ENCODE results near the gene BRAP. TPM values are rescaled to one million over a fixed set of nuclear protein-coding genes. Genes with fewer than 3 reads are reported as not detected.
A peak's percentile ranks its signal among the peaks of the same experiment; 100 is the strongest.

Gene BRAP
- total RNA-seq, 2 donors from 2014 or later = 16.0 to 19.6 TPM

- Histone ChIP-seq H3K27me3 (no peaks in the 10 kb centered on the region), H3K9ac (ENCODE audit: low read depth in 2 of 2, low read length in 2 of 2) (no peak overlapping the region), H3K4me3 (no peak overlapping the region), H3K4me1 (no peaks in the 10 kb centered on the region), H3K9me3 (no peaks in the 10 kb centered on the region), H3K27ac (no peak overlapping the region), H3K36me3 (peaks cover 11% of the 10 kb centered on the region)
- DNase-seq = no peak
- intact Hi-C loops (cut with DNase I) = no loop called here
- no peak for TF ChIP-seq CTCF (IDR thresholded peaks at IDR 0.05)
These were observed 34.8 kb downstream of the BRAP start for GRCh38 chr12:111650912-111651311.

DNA sequence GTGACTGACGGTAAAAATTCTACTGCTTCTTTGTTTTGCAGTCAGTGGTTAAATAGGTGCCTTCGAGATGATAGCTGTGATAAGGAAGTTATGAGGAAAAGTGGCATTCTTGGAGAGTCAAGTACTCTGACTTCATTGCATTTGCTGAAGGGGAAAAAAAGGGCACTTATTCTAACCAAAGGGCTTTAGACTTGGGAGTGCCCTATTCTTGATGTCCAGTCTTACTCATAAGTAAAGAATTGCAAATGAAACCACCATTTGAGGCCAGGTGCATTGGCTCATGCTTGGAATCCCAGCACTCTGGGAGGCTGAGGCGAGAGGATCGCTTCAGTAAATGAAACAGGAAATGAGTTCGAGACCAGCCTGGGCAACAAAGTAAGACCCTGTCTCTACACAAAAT is 40.3 kb downstream of the BRAP start:
- intact Hi-C loops (cut with DNase I) = no loop called here
- Histone ChIP-seq H3K9ac (ENCODE audit: low read depth in 2 of 2, low read length in 2 of 2) (no peak overlapping the region), H3K36me3 (peaks cover 17% of the 10 kb centered on the region), H3K4me3 (no peak overlapping the region), H3K9me3 (no peaks in the 10 kb centered on the region), H3K4me1 (no peaks in the 10 kb centered on the region), H3K27ac (no peak overlapping the region), H3K27me3 (no peaks in the 10 kb centered on the region)
- DNase-seq = no peak
- no peak for TF ChIP-seq CTCF (IDR thresholded peaks at IDR 0.05)

- peak overlapping the region; percentile 18 for H3K27ac ChIP-seq
- H3K9ac ChIP-seq (ENCODE audit: low read depth in 2 of 2, low read length in 2 of 2) = no peak overlapping the region
- H3K27me3 ChIP-seq = no peaks in the 10 kb centered on the region
- peaks cover 8% of the 10 kb centered on the region for H3K36me3 ChIP-seq
- H3K4me3 ChIP-seq = no peak overlapping the region
- H3K9me3 ChIP-seq = no peaks in the 10 kb centered on the region
- peak; percentile 56 for DNase-seq
- no peaks in the 10 kb centered on the region for H3K4me1 ChIP-seq
- intact Hi-C loops (cut with DNase I) = no loop called here
- no peak for TF ChIP-seq CTCF (IDR thresholded peaks at IDR 0.05)
These were observed 42.3 kb downstream of the BRAP start for GRCh38 chr12:111643427-111643826.

DNA sequence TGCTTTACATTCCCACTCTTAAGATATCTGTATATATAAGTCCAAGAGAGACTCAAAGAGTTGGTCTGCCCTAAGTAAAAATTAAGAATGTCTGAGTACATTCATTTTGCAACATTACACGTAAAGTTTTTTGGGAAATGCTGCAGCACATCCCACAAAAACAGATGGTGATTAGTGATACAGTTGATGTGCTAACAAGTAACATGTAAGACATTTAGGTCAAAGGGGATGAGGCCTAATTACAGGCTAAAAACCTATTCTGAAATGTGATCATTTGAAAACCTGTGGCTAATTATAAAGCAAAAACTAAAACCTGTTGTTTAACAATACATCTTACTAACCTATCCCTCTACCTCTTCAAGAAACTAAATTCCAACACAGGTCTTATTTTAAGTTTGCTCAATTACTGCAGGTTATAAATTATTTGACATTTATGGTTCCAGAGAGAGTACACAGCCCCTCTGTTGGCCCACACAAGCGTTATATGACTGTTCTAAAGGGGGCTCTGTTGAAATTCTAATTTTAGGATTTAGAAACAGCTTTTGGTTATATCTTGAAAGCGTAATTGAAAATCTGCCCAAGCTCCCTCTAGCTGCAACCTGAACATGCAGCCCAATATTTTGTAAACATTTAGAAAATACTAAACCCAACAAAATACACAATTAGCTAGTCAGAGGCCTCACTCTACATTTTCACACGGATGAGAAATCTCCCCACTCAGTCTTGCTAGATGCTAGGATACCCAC is 42.9 kb downstream of the BRAP start:
- intact Hi-C loops (cut with DNase I) = no loop called here
- TF ChIP-seq CTCF (IDR thresholded peaks at IDR 0.05) = no peak
- H3K9me3 ChIP-seq = no peaks in the 10 kb centered on the region

GRCh38 chr12:111640506-111640905 is 45.2 kb downstream of the BRAP start:
- intact Hi-C loops (cut with DNase I) = no loop called here

More for the DNA sequence above, 42.9 kb downstream of the BRAP start:
- no peaks in the 10 kb centered on the region for H3K4me1 ChIP-seq
- H3K27ac ChIP-seq = peak overlapping the region; percentile 18
- no peak overlapping the region for H3K9ac ChIP-seq (ENCODE audit: low read depth in 2 of 2, low read length in 2 of 2)
- no peaks in the 10 kb centered on the region for H3K27me3 ChIP-seq
- no peak overlapping the region for H3K4me3 ChIP-seq
- H3K36me3 ChIP-seq = peaks cover 8% of the 10 kb centered on the region
- no peak for DNase-seq

More at GRCh38 chr12:111640506-111640905, 45.2 kb downstream of the BRAP start:
- no peak for TF ChIP-seq CTCF (IDR thresholded peaks at IDR 0.05)
- DNase-seq = no peak
- Histone ChIP-seq H3K4me1 (no peaks in the 10 kb centered on the region), H3K27ac (no peak overlapping the region), H3K27me3 (no peaks in the 10 kb centered on the region), H3K9ac (ENCODE audit: low read depth in 2 of 2, low read length in 2 of 2) (no peak overlapping the region), H3K4me3 (no peak overlapping the region), H3K9me3 (no peaks in the 10 kb centered on the region), H3K36me3 (peaks cover 8% of the 10 kb centered on the region)

Data from colonic mucosa (tissue), 4 donors.